Activated CD4-positive, alpha-beta T cell treated with anti-CD3 and anti-CD28 coated beads, Interleukin-2, Interleukin-6, amounts not matched to agents 100 ng/mL and 50 ng/mL, durations not matched to agents 16 hours and 8 hours (primary cell): ENCODE measurements around the gene STK17B.
A peak's percentile ranks its signal among the peaks of the same experiment; 100 is the strongest.
"Not testable (repeated sequence)": the region's sequence is repeated elsewhere in the genome, so short reads cannot be mapped to it uniquely, and the experiment has no call there.

Experiments
- DNase-seq: peaks from one replicate; pipeline ENCODE4 v3.0.0-alpha.2; 2020

The STK17B gene

GRCh38 chr2:196171248-196171871, at the start of gene STK17B:
Gene STK17B (minus strand): TSS chr2:196171578. CDS start chr2:196163383, 8,195 bp downstream.
- DNase-seq = peak; percentile 99

GRCh38 chr2:196220671-196221070, 49.3 kb upstream of the STK17B start:
- no peak for DNase-seq

GRCh38 chr2:196219671-196220070, 48.3 kb upstream of the STK17B start:
- no peak for DNase-seq

GRCh38 chr2:196218106-196218505, 46.7 kb upstream of the STK17B start:
- no peak for DNase-seq

- DNase-seq = no peak
Measured at GRCh38 chr2:196217116-196217515, 45.7 kb upstream of the STK17B start.

GRCh38 chr2:196215376-196215775, 44.0 kb upstream of the STK17B start:
- DNase-seq = no peak

- DNase-seq = no peak
Measured at GRCh38 chr2:196214156-196214555, 42.8 kb upstream of the STK17B start.

- no peak for DNase-seq
Measured at GRCh38 chr2:196213252-196213980, 42.0 kb upstream of the STK17B start.

- DNase-seq = no peak
Measured at GRCh38 chr2:196208915-196209314, 37.5 kb upstream of the STK17B start.

- no peak for DNase-seq
Measured at GRCh38 chr2:196206804-196207203, 35.4 kb upstream of the STK17B start.

GRCh38 chr2:196205881-196206435, 34.6 kb upstream of the STK17B start:
- no peak for DNase-seq

- DNase-seq = no peak
Measured at GRCh38 chr2:196205011-196205766, 33.8 kb upstream of the STK17B start.

- DNase-seq = peak; percentile 22
Measured at GRCh38 chr2:196201229-196202009, 30.0 kb upstream of the STK17B start.

GRCh38 chr2:196200557-196200956, 29.2 kb upstream of the STK17B start:
- peak; percentile 90 for DNase-seq

GRCh38 chr2:196195758-196196157, 24.4 kb upstream of the STK17B start:
- DNase-seq = no peak

GRCh38 chr2:196195302-196195701, 23.9 kb upstream of the STK17B start:
- peak; percentile 44 for DNase-seq

- no peak for DNase-seq
Measured at GRCh38 chr2:196191541-196191940, 20.2 kb upstream of the STK17B start.

- DNase-seq = no peak
Measured at GRCh38 chr2:196187898-196188458, 16.6 kb upstream of the STK17B start.

- DNase-seq = not testable (repeated sequence)
Measured at GRCh38 chr2:196187175-196187700, 15.9 kb upstream of the STK17B start.

- no peak for DNase-seq
Measured at GRCh38 chr2:196186266-196186980, 15.0 kb upstream of the STK17B start.

- no peak for DNase-seq
Measured at GRCh38 chr2:196184921-196185320, 13.5 kb upstream of the STK17B start.
